SK-N-SH (cell line): ENCODE data around the gene DEXI.
A peak's percentile ranks its signal among the peaks of the same experiment; 100 is the strongest.

Source experiments
- CTCF ChIP-seq: fragments of 200-600 bp; sonication (generic); IDR thresholded peaks from 2 replicates; pipeline ENCODE4 v1.6.1; 2017; ENCODE audit warnings: antibody characterized with exemption, mild to moderate bottlenecking, moderate library complexity
- FOXM1 ChIP-seq: IDR thresholded peaks from 2 replicates; pipeline ENCODE4 v1.4.0; 2012; ENCODE audit warnings: low read depth, mild to moderate bottlenecking
- RAD21 ChIP-seq: IDR thresholded peaks from 2 replicates; pipeline ENCODE4 v1.6.1; 2012; ENCODE audit warnings: mild to moderate bottlenecking, low read length

GRCh38 chr16:10988164-10988803 lies 46.0 kb upstream of the DEXI start:
- TF ChIP-seq FOXM1 (no peak), RAD21 (no peak; the same call in 1 of the 2 replicates), CTCF (peak; percentile 47)
